CD4-positive, alpha-beta T cell treated with Interleukin-21 for 1 hour (primary cell): ENCODE measurements around the gene SEPTIN1.

Experiments
- DNase-seq: peaks from one replicate; pipeline ENCODE4 v3.0.0-alpha.2; 2020

SEPTIN1 gene

GRCh38 chr16:30376461-30376902, 5.9 kb downstream of the SEPTIN1 start:
- DNase-seq: no peak

GRCh38 chr16:30375864-30376263, 6.5 kb downstream of the SEPTIN1 start:
- DNase-seq: no peak

- DNase-seq: no peak
These were observed 7.8 kb downstream of the SEPTIN1 start, which contains the start of gene MYL11 for GRCh38 chr16:30374538-30374937. Gene MYL11 (plus strand): TSS chr16:30374802. CDS start chr16:30374858, 56 bp downstream.

- DNase-seq: no peak
These were observed 9.6 kb downstream of the SEPTIN1 start for GRCh38 chr16:30372725-30373124.

DNA sequence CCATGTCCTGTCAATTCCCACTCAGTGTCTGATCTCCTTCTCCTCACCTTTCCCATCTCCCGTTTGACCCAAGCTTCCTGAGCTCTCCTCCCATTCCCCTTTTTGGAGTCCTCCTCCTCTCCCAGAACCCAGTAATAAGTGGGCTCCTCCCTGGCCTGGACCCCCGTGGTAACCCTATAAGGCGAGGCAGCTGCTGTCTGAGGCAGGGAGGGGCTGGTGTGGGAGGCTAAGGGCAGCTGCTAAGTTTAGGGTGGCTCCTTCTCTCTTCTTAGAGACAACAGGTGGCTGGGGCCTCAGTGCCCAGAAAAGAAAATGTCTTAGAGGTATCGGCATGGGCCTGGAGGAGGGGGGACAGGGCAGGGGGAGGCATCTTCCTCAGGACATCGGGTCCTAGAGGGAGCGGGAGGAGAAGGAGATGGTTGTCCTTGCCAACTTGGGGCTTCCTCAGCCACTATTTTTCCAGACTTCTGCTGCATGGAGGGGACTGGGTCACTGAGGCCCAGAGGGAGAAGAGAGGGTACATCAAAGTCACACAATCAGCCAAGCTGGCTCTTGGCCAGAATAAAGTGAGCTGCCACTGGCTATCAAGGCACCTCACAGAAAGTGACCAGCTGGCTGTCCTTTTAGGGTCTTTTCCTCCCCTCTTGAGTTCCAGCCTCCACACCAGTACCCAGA, 10.2 kb downstream of the SEPTIN1 start:
- no peak for DNase-seq

DNA sequence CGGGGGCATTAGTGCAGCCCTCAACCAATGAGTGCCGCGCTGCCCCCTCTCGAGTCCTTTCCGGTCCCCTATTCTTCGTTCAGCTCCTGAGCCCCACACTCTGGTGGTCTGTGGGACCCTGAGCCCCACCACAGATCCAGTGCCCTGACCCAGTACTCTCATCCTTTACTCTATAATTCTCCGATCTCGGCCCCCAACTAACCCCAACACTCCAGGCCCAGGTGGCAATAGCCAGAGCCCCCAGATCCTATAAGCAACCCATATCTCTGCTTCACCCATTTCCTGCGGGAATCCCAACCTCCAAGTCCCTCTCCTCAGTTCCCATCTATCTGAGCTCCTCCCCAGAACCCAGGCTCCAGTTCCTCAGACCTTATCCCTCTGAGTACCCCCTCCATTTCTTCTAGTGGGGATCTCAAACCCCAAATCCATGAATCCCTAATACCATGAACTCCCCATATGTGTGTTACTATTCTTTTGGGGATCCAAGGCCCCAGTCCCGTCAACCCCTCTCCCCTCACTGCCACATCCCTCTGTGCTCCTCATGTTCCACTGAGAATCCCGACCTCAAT, 11.0 kb downstream of the SEPTIN1 start:
- DNase-seq: no peak

DNA sequence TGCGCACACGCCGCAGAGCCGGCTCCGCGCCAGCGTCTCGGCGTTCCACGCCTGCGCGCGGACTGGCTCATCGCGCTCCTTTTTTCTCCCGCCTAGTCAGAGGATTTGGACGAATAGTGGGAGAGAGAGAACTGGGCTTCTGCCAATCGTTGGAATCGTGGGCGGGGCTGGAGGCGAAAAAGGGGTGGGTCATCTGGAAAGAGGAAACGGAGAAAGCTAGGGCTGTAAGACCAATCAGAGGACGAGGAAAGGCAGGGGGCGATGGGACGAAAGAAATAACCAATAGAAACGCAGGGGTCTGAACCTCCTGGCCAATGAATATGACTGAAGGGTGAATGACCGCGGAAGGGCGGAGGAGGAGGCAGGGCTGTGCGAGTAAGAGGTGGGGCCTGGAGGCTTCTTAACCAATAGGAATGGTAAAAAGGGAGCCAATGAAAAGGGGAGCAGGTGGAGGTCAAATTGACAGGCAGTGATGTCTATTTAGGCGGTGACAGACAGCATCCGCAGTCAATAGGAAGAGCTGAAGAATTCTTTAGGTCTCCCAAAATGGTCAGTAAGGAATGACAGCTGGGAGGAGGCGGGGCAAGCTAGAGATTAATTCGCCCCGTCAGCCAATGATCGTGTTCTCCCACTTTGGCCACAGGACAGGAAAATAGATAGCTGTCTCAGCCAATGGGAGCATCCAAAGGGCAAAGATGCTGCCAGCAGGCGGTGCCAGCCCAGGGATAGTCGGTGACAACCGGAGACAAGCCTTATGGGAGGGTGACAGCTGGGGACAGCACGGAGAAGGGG, 11.7 kb downstream of the SEPTIN1 start, which contains the start of gene TBC1D10B:
TSS of gene TBC1D10B (minus strand) at position 39 of the 792 bp plus-strand sequence. CDS start 311 bp downstream, outside the sequence.
- peak; percentile 100 for DNase-seq

- DNase-seq: no peak
These were observed 12.4 kb downstream of the SEPTIN1 start for GRCh38 chr16:30369938-30370455.

- no peak for DNase-seq
These were observed 13.0 kb downstream of the SEPTIN1 start for GRCh38 chr16:30369091-30369937.

GRCh38 chr16:30368792-30369090, 13.6 kb downstream of the SEPTIN1 start:
- DNase-seq: no peak

GRCh38 chr16:30368122-30368791, 14.1 kb downstream of the SEPTIN1 start:
- no peak for DNase-seq

DNA sequence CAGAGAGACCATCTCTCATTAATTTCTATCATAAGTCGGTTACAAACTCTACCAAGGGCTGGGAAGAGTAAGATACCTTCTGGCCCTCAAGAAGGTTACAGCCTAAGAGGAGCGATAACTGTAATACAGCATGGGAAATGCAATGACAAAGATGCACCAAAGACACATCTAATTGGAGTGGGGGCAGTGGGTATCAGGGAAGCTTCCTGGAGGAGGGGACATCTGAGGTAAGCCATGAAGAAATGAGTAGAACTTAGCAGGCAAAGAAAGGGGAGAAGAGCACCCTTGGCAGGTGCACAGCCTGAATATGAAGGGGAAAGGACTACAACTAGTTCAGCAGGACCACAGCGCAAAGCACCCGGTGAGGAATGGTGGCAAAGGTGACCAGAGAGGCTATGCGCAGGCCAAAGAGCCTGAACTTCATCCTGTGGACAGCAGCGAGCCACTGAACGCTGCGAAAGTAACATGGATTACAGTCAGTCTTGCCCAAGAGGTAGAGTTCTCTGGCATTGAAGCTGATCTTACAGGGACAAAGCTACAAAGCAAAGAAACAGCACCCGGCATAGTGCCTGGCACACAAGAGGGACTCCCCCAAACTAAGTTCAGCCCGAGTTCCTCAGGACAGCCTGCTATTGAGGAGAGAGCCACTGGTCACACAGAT, 14.9 kb downstream of the SEPTIN1 start:
- DNase-seq: no peak

GRCh38 chr16:30366511-30366910, 15.8 kb downstream of the SEPTIN1 start:
- no peak for DNase-seq

DNA sequence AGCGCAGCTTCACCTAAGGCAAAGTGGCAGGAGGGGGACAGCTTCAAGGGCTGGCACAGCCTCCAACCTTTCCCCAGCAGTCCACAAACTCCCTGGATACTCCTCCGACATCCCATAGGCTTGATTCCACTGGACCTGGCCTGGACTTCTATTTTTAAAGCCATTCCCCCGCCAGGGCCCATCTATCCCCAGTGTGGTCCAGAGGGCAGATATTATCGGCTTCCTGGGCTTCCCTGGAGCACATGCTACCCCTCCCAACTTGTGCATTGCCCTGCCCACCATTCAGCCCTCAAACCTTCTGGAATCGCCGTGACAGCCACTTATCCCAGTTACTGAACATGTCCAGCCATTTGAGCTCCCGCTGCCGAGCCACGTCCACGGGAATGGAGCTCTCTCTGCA, 17.2 kb downstream of the SEPTIN1 start:
- no peak for DNase-seq

GRCh38 chr16:30361180-30361579, 21.2 kb downstream of the SEPTIN1 start:
- no peak for DNase-seq

- no peak for DNase-seq
These were observed 22.5 kb downstream of the SEPTIN1 start for GRCh38 chr16:30359871-30360170.

GRCh38 chr16:30358990-30359870, 23.1 kb downstream of the SEPTIN1 start:
- no peak for DNase-seq

GRCh38 chr16:30358577-30358936, 23.8 kb downstream of the SEPTIN1 start:
- DNase-seq: no peak

DNA sequence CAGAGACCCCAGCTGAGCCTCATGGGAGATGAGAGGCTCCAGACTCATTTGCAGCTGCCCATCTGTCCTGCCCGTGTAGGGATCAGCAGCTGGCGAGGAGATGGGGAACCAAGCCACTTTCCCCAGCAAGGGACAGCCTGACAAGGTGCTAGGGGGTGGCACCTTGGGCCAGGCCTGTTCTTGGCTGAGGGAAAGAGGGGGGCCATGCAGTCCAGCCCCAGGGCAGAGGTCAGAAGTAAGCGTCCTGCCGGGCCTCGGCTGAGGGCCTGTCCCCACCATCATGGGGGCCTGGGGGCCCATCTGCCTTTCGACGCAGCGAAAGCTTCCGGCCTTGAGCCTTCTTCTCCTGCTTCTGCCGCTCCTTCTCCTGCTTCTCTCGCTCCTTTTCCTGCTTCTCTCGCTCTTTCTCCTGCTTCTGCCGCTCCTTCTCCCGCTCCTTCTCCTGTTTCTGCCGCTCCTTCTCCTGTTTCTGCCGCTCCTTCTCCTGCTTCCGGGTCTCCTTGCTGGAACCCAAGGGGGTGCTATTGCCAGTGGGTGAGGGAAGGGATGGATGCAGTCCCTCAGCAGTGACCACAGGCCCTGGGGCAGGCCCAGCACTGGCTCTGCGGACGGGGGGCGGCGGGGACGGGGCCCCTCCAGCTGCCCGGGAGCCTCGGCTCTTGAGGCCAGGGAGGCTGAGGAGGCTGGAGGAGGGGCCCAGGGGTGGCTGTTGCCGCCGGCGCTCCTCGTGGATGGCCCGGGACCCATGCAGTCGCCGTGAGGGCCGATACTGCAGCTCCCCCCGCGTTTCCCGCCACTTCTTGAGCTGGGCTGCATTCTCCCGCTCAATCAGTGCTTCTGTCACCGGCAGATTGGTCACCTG, 24.4 kb downstream of the SEPTIN1 start:
- DNase-seq: no peak
